Germinal center (tissue), 1 donor: ENCODE results near the gene FOXN4.

Source experiments
- DNase-seq: peaks from one replicate; pipeline ENCODE4 v3.0.0; 2012; ENCODE audit warnings: mixed read lengths, low spot score

Gene FOXN4

DNA sequence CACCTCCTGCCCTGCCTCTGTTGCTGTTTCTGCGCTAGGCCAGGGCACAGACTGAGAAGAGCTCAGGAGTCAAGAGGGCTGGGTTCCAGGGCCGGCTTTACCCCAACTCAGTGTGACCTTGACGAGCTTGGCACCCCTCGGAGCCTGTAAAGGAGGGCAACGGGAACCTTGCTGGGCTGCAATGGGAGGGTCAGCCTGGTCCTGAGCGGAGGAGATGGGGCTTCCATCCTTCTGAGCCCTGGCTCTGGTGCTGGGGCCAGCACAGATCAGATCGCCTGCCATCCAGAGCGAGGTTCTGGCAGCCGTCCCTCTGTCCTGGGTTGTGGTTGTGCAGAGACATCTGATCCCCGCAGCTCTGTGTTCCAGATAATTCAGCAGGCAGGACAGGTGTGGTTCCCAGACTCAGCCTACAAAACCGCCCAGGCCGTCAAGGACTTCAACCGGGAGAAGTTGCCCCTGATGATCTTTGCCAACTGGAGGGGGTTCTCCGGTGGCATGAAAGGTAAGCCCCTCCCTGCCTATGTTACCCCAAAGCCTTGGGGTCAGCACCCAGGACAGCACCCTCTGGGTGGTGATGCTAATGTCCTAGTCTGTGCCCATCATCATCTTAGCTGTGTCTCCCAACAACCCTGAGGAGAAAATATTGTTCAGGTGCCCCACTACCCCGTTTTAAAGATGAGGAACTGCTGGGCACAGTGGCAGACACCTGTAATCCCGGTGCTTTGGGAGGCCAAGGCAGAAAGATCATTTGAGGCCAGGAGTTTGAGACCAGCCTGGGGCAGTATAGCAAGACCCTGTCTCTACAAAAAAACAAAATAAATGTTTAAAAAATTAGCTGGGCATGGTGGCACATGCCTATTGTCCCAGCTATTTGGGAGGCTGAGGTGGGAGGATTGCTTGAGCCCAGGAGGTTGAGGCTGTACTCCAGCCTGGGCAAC, 50.2 kb downstream of the FOXN4 start:
- no peak for DNase-seq

DNA sequence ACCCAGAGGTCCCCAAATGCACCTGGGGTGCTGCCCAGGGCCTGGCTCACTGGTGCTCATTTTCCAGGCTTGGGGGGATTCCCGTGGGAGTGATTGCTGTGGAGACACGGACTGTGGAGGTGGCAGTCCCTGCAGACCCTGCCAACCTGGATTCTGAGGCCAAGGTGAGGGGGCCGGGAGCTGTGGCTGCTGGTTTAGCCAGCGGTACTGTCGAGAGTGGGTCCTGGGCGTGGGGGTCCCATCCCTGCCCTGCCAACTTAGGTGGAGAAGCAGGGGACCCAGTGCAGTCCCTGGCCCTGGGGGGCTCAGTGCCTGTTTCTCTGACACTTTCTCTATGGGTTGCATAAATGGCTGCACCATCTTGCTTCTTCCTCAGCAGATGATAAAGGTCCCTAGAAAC, 50.9 kb downstream of the FOXN4 start:
- DNase-seq = no peak

GRCh38 chr12:109256011-109256410, 53.1 kb downstream of the FOXN4 start:
- DNase-seq = no peak

- DNase-seq = no peak
Measured at GRCh38 chr12:109255377-109255776, 53.7 kb downstream of the FOXN4 start.

GRCh38 chr12:109253913-109254544, 55.1 kb downstream of the FOXN4 start:
- no peak for DNase-seq

DNA sequence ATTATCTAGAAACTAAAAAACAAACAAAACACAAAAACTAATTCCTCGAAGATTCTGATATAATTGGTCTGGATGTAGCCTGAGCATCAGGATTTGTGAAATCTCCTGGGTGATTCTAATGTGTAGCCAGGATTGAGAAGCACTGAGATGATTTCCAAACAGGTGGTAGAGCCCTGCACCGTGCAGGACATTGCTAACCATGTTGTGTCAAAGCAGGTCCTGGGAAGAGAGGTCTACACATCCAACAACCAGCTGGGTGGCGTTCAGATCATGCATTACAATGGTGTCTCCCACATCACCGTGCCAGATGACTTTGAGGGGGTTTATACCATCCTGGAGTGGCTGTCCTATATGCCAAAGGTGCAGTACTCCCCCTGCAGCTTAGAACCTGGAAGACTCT, 56.3 kb downstream of the FOXN4 start:
- DNase-seq = no peak

DNA sequence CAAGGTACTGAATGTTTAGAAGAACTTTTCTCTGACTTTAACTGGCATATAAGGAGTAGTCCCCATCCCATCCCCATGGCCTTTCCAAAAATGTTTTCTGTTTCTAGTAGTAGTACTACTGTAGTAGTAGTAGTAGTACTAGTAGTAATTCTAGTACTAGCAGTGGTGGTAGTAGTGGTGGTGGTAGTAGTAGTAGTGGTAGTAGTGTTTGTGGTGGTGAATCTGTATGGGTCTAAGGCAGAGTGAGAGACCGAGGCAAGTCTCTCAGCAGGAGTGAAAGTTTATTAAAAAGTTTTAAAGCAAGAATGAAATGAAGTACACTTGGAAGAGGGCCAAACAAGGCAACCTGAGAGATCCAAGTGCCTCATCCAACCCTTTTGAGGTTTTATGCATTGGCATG, 58.6 kb downstream of the FOXN4 start:
- no peak for DNase-seq

GRCh38 chr12:109247831-109248654, 61.0 kb downstream of the FOXN4 start:
- no peak for DNase-seq

GRCh38 chr12:109246221-109246620, 62.9 kb downstream of the FOXN4 start:
- DNase-seq = no peak

GRCh38 chr12:109244073-109244472, 65.0 kb downstream of the FOXN4 start:
- no peak for DNase-seq

- no peak for DNase-seq
Measured at GRCh38 chr12:109241936-109242335, 67.1 kb downstream of the FOXN4 start.

GRCh38 chr12:109240365-109240764, 68.7 kb downstream of the FOXN4 start:
- no peak for DNase-seq

GRCh38 chr12:109239691-109240090, 69.4 kb downstream of the FOXN4 start:
- DNase-seq = no peak

DNA sequence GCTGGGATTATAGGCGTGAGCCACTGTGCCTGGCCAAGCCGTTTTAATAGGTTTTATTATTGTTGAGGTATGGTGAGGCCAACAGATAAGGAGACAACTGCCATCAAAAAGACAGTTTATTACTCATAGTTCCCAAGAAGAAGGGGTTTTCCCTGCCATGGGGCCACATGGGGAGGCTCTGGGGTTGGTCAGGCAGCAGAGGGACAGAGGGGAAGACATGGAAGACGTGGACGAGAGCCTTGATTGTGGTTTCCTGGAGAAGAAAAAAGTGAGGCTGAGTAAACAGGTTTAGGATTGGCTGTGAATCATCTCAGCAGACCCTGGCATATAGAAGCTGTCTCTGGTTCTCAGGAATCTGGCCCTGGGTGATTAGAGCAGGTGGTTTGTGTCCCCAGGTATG, 69.9 kb downstream of the FOXN4 start:
- no peak for DNase-seq

DNA sequence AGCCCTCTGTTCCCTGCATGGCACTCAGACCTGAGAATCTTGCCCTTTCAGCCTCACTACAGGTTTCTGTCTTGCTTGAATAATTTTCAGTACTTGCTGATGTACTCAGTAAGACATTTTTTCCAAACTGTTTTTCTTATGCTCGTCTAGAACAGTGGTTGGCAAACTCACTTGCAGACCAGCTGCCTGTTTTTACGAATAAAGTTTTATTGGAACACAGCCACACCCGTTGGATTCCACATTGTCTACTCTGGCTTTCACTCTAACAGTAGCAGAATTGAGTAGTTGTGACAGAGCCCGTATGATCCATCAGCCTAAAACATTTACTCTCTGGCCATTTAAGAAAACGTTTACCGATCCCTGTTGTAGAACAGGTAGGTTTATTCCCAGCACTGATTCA, 72.8 kb downstream of the FOXN4 start:
- no peak for DNase-seq

- no peak for DNase-seq
Measured at GRCh38 chr12:109234012-109234411, 75.1 kb downstream of the FOXN4 start.

- DNase-seq = no peak
Measured at GRCh38 chr12:109232731-109233130, 76.4 kb downstream of the FOXN4 start.

- DNase-seq = no peak
Measured at GRCh38 chr12:109230193-109230592, 78.9 kb downstream of the FOXN4 start.

GRCh38 chr12:109228664-109229063, 80.4 kb downstream of the FOXN4 start:
- no peak for DNase-seq
